ENCODE measurements around the gene SEMA4G.

Gene SEMA4G

GRCh38 chr10:101006593-101007098 lies 37.3 kb downstream of the SEMA4G start:
- TF ChIP-seq CEBPB (IDR thresholded peaks at IDR 0.05) = no peak
- TF ChIP-seq REST (IDR thresholded peaks at IDR 0.05; ENCODE audit: low read depth) = no peak
- no peak for TF ChIP-seq YY1 (IDR thresholded peaks at IDR 0.05; ENCODE audit: low read depth)
- no peak for TF ChIP-seq USF1 (IDR thresholded peaks at IDR 0.05)
- TF ChIP-seq EGR1 (IDR thresholded peaks at IDR 0.05) = no peak
- no peak for TF ChIP-seq TAF1 (IDR thresholded peaks at IDR 0.05; ENCODE audit: low read depth)
- TF ChIP-seq TEAD4 (IDR thresholded peaks at IDR 0.05) = no peak
- TF ChIP-seq CREB1 (IDR thresholded peaks at IDR 0.05; ENCODE audit: low read depth) = no peak
- no peak for TF ChIP-seq ZBTB7A (IDR thresholded peaks at IDR 0.05; ENCODE audit: low read depth)
- TF ChIP-seq NFIC (IDR thresholded peaks at IDR 0.05) = no peak
- TF ChIP-seq RAD21 (IDR thresholded peaks at IDR 0.05; ENCODE audit: low read depth) = no peak
- no peak for TF ChIP-seq EP300 (IDR thresholded peaks at IDR 0.05; ENCODE audit: borderline replicate concordance)

- no peak for TF ChIP-seq CREB1 (IDR thresholded peaks at IDR 0.05; ENCODE audit: low read depth)
- no peak for TF ChIP-seq REST (IDR thresholded peaks at IDR 0.05; ENCODE audit: low read depth)
- no peak for TF ChIP-seq RAD21 (IDR thresholded peaks at IDR 0.05; ENCODE audit: low read depth)
- no peak for TF ChIP-seq ZBTB7A (IDR thresholded peaks at IDR 0.05; ENCODE audit: low read depth)
- no peak for TF ChIP-seq FOXM1 (IDR thresholded peaks at IDR 0.05; ENCODE audit: borderline replicate concordance, low read depth)
- no peak for TF ChIP-seq CEBPB (IDR thresholded peaks at IDR 0.05)
- no peak for TF ChIP-seq TCF12 (IDR thresholded peaks at IDR 0.05; ENCODE audit: low read depth)
- TF ChIP-seq YY1 (IDR thresholded peaks at IDR 0.05; ENCODE audit: low read depth) = no peak
- TF ChIP-seq NFIC (IDR thresholded peaks at IDR 0.05) = no peak
- TF ChIP-seq MAX (IDR thresholded peaks at IDR 0.05) = no peak
- no peak for TF ChIP-seq USF1 (IDR thresholded peaks at IDR 0.05)
- no peak for TF ChIP-seq EGR1 (IDR thresholded peaks at IDR 0.05)
Measured at GRCh38 chr10:101007099-101007711, 37.9 kb downstream of the SEMA4G start.

GRCh38 chr10:101007915-101008822 lies 38.9 kb downstream of the SEMA4G start:
- TF ChIP-seq RAD21 (IDR thresholded peaks at IDR 0.05; ENCODE audit: low read depth) (no peak), USF1 (IDR thresholded peaks at IDR 0.05) (no peak), ZBTB7A (IDR thresholded peaks at IDR 0.05; ENCODE audit: low read depth) (no peak), NFIC (IDR thresholded peaks at IDR 0.05) (no peak), YY1 (IDR thresholded peaks at IDR 0.05; ENCODE audit: low read depth) (no peak), REST (IDR thresholded peaks at IDR 0.05; ENCODE audit: low read depth) (no peak), CREB1 (IDR thresholded peaks at IDR 0.05; ENCODE audit: low read depth) (no peak), EP300 (IDR thresholded peaks at IDR 0.05; ENCODE audit: borderline replicate concordance) (no peak), TAF1 (IDR thresholded peaks at IDR 0.05; ENCODE audit: low read depth) (no peak)
